Measurements from ENCODE around the gene FAM135A. TPM values are rescaled to one million over a fixed set of nuclear protein-coding genes. Genes with fewer than 3 reads are reported as not detected.
A peak's percentile ranks its signal among the peaks of the same experiment; 100 is the strongest.

FAM135A gene
- total RNA-seq (11.0 and 27.1 TPM in 2 replicates), polyA plus RNA-seq (11.5 and 21.9 TPM in 2 replicates)

DNA sequence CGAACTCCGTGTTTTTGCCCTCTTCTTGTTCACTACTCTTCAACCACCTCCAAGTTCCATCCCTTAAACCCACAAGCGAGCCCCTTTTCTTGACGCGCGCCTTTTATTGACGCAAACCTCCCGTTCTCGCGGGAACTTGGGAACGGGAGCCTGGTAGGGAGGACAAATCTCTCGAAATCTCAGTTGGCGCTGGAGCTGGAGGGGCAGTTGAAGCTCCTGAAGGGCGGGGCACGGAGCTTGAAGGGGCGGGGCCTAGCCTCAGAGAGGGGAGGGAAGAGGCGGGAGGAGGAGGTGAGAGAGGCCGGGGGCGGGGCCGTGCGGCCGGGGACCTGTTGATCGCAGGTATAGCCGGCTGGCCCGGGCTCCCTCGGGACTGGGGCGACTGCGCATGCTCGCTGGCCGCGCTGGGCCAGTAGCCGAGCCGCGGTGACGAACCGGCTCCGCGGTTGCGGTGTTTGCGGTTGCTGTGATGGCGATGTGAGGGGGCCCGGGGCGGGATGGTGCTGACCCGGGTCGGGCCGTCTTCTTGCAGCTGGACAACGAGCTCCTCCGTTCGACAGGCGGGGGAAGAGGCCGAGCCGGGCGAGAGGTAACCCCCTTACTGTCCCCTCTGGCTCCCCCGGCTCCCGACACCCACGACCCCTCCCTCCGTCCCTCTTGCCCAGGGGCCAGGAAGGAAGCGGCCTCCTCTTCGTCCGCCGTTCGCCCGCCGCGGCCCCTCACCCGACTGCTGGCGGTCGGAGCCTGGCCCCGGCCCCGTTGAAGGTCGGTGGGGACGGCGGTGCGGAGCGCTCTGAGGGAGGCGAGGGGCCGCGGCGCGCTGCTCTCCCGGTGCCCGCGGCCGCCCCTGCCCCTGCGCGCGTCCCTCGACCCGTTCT lies at the start of gene FAM135A:
Gene FAM135A (plus strand): TSS at position 395 of the 878 bp plus-strand sequence. CDS start 14,835 bp downstream, outside the sequence.
- peak; percentile 99 to 100 for DNase-seq (ENCODE audit: low read depth in 1 of 2, low spot score in 1 of 2)
- no peaks in the 10 kb centered on the region for H3K9me3 ChIP-seq (ENCODE audit: low read depth)
- H3K36me3 ChIP-seq, result no peaks in the 10 kb centered on the region
- TF ChIP-seq, protein P1, sequence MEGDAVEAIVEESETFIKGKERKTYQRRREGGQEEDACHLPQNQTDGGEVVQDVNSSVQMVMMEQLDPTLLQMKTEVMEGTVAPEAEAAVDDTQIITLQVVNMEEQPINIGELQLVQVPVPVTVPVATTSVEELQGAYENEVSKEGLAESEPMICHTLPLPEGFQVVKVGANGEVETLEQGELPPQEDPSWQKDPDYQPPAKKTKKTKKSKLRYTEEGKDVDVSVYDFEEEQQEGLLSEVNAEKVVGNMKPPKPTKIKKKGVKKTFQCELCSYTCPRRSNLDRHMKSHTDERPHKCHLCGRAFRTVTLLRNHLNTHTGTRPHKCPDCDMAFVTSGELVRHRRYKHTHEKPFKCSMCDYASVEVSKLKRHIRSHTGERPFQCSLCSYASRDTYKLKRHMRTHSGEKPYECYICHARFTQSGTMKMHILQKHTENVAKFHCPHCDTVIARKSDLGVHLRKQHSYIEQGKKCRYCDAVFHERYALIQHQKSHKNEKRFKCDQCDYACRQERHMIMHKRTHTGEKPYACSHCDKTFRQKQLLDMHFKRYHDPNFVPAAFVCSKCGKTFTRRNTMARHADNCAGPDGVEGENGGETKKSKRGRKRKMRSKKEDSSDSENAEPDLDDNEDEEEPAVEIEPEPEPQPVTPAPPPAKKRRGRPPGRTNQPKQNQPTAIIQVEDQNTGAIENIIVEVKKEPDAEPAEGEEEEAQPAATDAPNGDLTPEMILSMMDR (IDR thresholded peaks at IDR 0.05; ENCODE audit: low read depth, low read length), result no peak
- H3K27me3 ChIP-seq, result no peaks in the 10 kb centered on the region
- peak within 1 kb of the TSS; percentile 82 for H3K27ac ChIP-seq
- peak within 1 kb of the TSS; percentile 54 for H3K4me3 ChIP-seq
- H3K4me1 ChIP-seq (ENCODE audit: low read depth), result peaks cover 5% of the 10 kb centered on the region

DNA sequence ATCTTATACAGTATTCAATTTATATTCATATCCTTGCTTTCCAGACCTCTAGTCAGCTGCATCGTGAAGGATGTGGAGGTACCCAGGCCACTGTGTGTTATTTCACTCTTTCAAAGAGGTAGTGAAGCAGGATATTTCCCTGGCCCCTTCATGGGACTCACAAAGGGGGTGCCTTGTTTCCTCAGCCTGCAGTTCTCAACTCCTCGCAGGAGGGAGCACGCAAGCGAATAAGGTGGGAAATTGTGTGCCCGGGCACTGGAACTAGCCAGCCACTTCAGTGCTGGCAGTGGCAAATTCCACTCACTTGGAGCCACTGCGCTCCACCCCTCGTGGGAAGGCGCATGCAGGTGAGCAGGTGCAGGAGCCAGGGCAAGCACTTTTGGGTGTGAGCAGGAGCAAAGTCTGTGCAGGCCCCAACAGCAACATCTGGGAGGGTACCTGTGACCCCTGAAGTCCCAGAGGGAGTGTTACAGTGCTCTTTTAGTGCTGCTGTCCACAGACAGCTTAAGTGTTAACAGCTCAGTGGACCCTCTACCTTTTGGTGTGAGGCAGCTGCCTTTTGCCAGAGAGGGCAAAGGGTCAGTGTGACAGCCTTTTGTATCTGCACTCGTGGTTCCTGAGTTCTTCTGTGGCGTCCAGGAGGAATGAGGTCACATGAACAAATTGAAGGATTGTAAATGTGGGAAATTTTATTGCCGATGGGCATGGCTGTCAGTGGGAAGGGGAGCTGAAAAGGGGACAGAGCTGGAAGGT lies 49.4 kb upstream of the FAM135A start:
- DNase-seq (ENCODE audit: low read depth in 1 of 2, low spot score in 1 of 2), result no peak
- H3K4me3 ChIP-seq, result no peak overlapping the region
- H3K9me3 ChIP-seq (ENCODE audit: low read depth), result no peaks in the 10 kb centered on the region
- no peaks in the 10 kb centered on the region for H3K4me1 ChIP-seq (ENCODE audit: low read depth)
- no peaks in the 10 kb centered on the region for H3K36me3 ChIP-seq
- no peak overlapping the region for H3K27ac ChIP-seq
- H3K27me3 ChIP-seq, result no peaks in the 10 kb centered on the region
- TF ChIP-seq, protein P1 (IDR thresholded peaks at IDR 0.05; ENCODE audit: low read depth, low read length), result no peak

DNA sequence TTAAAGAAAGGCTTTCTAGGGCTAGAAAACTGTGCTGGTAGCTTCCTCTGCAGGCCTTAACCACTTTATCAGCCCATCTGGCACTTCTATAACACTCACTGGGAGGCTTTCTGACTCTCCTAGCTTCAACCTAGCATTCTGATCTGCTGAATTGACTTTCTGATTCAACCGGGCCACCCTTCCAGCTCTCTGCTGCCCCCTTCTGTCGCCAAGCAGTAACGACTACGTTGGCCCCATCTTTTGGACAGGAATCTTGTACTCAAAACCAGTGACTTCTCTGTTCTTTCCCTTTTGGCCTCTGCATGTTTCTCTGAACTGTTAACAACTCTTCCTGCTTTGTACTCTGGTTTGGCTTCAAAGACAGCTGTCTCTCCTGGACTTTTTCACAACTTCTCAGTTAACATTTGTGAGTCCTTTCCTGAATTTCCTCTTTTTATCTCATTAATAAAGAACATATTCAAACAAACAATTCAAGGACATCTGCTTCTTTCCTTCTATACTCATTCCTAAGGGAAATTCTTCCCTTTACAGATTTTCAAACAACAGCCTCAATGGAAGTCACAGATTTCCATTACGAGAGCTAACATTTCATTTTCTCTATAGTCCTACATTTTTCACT lies 43.9 kb upstream of the FAM135A start:
- H3K27me3 ChIP-seq, result no peaks in the 10 kb centered on the region
- peak; percentile 67 to 76 for DNase-seq (ENCODE audit: low read depth in 1 of 2, low spot score in 1 of 2)
- no peaks in the 10 kb centered on the region for H3K36me3 ChIP-seq
- H3K27ac ChIP-seq, result no peak overlapping the region
- TF ChIP-seq, protein P1 (IDR thresholded peaks at IDR 0.05; ENCODE audit: low read depth, low read length), result peak; percentile 94
- no peak overlapping the region for H3K4me3 ChIP-seq
- H3K4me1 ChIP-seq (ENCODE audit: low read depth), result no peaks in the 10 kb centered on the region
- H3K9me3 ChIP-seq (ENCODE audit: low read depth), result no peaks in the 10 kb centered on the region

DNA sequence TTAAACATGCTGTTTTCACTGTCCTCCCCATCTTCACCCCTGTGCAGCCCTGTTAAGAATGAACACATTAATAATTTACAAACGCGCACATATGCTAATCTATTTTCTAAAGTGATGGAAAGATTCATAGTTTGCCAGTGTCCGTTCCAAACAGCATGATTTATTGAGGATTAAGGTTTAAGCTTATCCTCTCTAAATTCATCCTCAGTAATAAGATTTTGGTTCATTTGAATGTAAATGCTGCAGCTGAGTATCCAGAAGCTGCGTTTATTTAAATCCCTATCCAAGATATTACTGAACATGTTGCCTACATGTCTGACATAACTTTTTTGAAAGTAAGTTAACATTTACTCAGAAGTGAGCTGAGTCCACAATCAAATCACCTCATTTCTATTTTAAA lies 42.8 kb upstream of the FAM135A start:
- Histone ChIP-seq H3K4me1 (ENCODE audit: low read depth) (no peaks in the 10 kb centered on the region), H3K27me3 (no peaks in the 10 kb centered on the region), H3K27ac (no peak overlapping the region), H3K9me3 (ENCODE audit: low read depth) (no peaks in the 10 kb centered on the region), H3K4me3 (no peak overlapping the region), H3K36me3 (no peaks in the 10 kb centered on the region)
- DNase-seq (ENCODE audit: low read depth in 1 of 2, low spot score in 1 of 2), result no peak
- TF ChIP-seq, protein P1 (IDR thresholded peaks at IDR 0.05; ENCODE audit: low read depth, low read length), result no peak

DNA sequence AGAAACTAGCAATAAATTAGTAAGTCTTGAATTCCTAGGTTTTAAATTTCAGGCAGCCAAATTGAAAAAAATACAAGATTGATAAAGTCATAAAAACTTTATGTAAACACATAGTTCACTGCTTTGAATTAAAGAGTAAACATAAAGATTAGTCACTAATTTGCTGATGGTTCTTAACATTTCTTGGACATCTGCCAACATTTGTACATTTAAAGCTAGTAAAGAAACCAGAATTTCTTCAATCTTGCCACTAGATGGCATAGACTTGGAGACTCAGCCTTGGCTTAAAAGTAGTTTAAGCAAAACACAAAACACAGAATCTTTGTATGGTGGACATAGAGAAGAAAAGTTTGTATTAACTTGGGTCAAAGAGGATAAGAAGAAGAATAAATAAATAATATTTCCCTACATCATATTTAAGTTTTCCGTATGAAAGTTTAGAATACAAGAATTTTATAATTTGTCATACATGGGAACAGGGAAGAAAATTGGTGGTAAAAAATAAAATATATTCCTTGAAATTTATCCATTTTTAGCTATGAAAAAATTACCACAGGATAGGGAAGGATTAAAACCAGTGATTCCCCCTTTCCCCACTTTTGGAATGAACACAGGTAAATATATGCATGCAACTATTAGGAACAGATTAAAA lies 41.7 kb upstream of the FAM135A start:
- Histone ChIP-seq H3K9me3 (ENCODE audit: low read depth) (no peaks in the 10 kb centered on the region), H3K4me1 (ENCODE audit: low read depth) (no peaks in the 10 kb centered on the region), H3K36me3 (no peaks in the 10 kb centered on the region), H3K27ac (no peak overlapping the region), H3K4me3 (no peak overlapping the region), H3K27me3 (no peaks in the 10 kb centered on the region)
- TF ChIP-seq, protein P1 (IDR thresholded peaks at IDR 0.05; ENCODE audit: low read depth, low read length), result peak; percentile 76
- peak; percentile 80 to 83 for DNase-seq (ENCODE audit: low read depth in 1 of 2, low spot score in 1 of 2)
